ENCODE results near the gene COG5. TPM values are rescaled to one million over a fixed set of nuclear protein-coding genes. Genes with fewer than 3 reads are reported as not detected.

Gene COG5
- total and polyA plus RNA-seq, 8 donors: 4.1 to 34.7 (median 26.5) TPM

DNA sequence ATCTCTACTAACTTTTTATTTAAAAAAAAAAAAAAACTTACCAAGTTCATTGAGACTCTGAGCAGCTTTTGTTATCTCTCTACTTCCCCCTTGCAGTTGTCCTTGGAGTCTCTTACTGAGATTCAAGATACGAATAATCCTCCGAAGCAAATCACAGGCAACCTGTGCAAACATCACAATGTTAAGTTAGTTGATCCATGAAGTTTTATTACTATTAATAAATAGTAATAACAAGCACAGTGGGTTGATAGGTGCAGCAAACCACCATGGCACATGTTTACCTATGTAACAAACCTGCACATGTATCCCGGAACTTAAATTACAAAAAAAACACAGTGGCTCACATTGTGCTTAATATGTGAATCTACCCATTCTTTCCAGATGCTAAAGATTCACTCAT lies 36.5 kb downstream of the COG5 start:
- Histone ChIP-seq H3K4me3 (no peak overlapping the region), H3K27ac (no peak overlapping the region), H3K27me3 (no peaks in the 10 kb centered on the region), H3K9me3 (no peaks in the 10 kb centered on the region), H3K36me3 (peaks cover 0 to 14% (median 0%) of the 10 kb centered on the region in 3 donors), H3K4me1 (peaks cover 0 to 3% (median 0%) of the 10 kb centered on the region in 3 donors)
- ATAC-seq (no peak), DNase-seq (no peak), FAIRE-seq (no peak)
- intact Hi-C loops (cut with DNase I): no loop called here
- TF ChIP-seq, protein P1, sequence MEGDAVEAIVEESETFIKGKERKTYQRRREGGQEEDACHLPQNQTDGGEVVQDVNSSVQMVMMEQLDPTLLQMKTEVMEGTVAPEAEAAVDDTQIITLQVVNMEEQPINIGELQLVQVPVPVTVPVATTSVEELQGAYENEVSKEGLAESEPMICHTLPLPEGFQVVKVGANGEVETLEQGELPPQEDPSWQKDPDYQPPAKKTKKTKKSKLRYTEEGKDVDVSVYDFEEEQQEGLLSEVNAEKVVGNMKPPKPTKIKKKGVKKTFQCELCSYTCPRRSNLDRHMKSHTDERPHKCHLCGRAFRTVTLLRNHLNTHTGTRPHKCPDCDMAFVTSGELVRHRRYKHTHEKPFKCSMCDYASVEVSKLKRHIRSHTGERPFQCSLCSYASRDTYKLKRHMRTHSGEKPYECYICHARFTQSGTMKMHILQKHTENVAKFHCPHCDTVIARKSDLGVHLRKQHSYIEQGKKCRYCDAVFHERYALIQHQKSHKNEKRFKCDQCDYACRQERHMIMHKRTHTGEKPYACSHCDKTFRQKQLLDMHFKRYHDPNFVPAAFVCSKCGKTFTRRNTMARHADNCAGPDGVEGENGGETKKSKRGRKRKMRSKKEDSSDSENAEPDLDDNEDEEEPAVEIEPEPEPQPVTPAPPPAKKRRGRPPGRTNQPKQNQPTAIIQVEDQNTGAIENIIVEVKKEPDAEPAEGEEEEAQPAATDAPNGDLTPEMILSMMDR (IDR thresholded peaks at IDR 0.05): no peak
- WGBS, 2 donors: 49 to 50% methylated on average over 3 of the region's 3 CpGs

DNA sequence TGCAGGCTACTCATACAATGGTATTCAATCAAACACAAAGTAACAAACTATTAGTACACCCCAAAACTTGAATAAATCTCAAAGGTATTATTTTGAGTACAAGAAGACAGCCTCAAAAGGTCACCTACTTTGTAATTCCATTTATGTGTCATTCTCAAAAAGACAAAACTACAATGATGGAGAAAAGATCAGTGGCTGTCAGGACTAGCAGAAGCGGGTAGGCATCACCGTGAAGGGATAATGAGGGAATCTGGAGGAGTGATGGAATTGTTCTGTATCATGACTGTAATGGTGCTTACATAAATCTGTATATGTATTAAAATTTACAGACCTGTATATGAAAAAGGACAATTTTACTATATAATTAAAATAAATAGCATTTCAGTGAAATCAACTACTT lies 37.0 kb downstream of the COG5 start:
- H3K4me1 ChIP-seq: peaks cover 0 to 3% (median 0%) of the 10 kb centered on the region in 3 donors
- DNase-seq (no peak), ATAC-seq (no peak), FAIRE-seq (no peak)
- WGBS, 2 donors: 95 to 98% methylated on average over 2 of the region's 2 CpGs
- H3K4me3 ChIP-seq: no peak overlapping the region
- TF ChIP-seq, protein P1 (IDR thresholded peaks at IDR 0.05): no peak
- peaks cover 0 to 14% (median 0%) of the 10 kb centered on the region in 3 donors for H3K36me3 ChIP-seq
- intact Hi-C loops (cut with DNase I): no loop called here
- H3K27me3 ChIP-seq: no peaks in the 10 kb centered on the region
- no peaks in the 10 kb centered on the region for H3K9me3 ChIP-seq
- no peak overlapping the region for H3K27ac ChIP-seq

DNA sequence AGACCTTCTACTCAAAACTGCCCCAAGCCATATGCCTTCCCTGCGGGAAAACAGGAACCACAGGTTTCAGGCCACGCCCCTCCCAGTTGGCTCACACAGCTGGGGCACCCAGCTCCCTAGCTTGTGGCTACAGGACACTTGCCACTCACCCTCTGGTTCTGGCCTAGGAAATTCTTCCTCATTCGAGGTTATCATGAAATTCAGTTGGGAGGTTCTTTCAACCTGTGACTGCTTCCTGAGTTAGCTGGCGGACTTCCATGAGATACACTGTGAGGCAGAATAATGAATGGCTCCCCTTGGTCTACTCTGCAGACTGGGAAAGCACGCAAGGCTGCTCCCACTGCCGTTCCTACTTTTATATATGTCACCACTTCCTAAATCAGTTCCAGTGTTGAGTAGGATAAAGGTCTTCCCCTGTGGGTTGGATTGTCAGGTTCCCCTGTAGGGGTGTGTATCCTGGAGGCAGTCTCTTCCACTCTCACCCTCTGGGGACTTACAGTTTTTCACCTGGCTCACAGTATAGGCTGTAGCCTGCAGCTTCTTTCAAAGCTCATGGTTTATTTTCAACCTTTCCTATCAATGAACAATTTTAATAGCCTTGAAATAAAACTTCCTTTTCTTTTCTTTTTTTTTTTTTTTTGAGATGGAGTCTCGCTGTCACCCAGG lies 56.9 kb downstream of the COG5 start:
- intact Hi-C loops (cut with DNase I): no loop called here
- FAIRE-seq (no peak), DNase-seq (peak; percentile 76 to 86 (median 82)), ATAC-seq (peak; percentile 83 to 95 (median 88))
- Histone ChIP-seq H3K36me3 (no peaks in the 10 kb centered on the region), H3K9me3 (no peaks in the 10 kb centered on the region), H3K4me3 (no peak overlapping the region), H3K27me3 (no peaks in the 10 kb centered on the region), H3K27ac (peak overlapping the region; percentile 65 to 90 (median 78)), H3K4me1 (peaks cover 13 to 20% (median 14%) of the 10 kb centered on the region in 3 donors)
- 46 to 53% methylated on average over 7 of the region's 7 CpGs for WGBS, 2 donors
- TF ChIP-seq, protein P1 (IDR thresholded peaks at IDR 0.05): no peak

DNA sequence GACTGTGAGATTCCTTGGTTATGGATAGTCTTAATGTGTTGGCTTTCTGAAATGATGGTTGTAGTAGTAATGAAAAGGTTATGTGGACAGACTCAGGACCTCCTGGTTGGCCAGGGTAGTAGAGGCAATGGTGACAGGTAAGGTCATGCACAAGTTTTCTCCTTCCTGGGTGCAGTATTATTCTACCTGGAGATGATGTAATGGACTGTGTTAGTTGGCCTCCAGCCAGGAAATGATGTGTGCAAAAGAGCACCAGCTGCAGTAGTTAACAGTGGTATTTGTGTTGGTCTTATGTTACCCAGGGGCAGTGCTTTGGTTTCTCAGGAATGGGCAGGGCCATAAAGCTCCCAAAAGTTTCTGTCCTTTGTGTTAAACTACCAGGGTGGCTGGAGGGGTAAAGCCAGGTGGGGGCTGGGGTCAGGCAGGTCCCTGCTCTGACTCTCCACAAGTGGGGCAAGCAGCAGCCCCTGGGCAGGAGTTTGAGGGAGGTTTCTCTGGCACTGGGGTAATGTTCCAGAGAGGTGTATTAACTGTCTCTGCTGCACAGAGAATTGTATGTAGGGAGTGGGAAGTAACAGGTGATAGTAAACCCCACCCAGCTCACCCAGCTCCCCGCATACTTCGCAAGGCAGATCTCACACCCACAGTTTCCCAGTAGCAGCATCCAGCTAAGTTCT lies 57.6 kb downstream of the COG5 start:
- Histone ChIP-seq H3K4me3 (no peak overlapping the region), H3K36me3 (no peaks in the 10 kb centered on the region), H3K9me3 (no peaks in the 10 kb centered on the region), H3K27ac (peak overlapping the region; percentile 65 to 90 (median 78)), H3K27me3 (no peaks in the 10 kb centered on the region), H3K4me1 (peaks cover 13 to 20% (median 14%) of the 10 kb centered on the region in 3 donors)
- TF ChIP-seq, protein P1 (IDR thresholded peaks at IDR 0.05): no peak
- 65 to 83% methylated on average over 2 of the region's 2 CpGs for WGBS, 2 donors
- FAIRE-seq (no peak), ATAC-seq (peak; percentile 87 to 95 (median 94)), DNase-seq (peak in 5 of 6 donors; percentile 38 to 88 (median 78))
- intact Hi-C loops (cut with DNase I): no loop called here
